GM18511 (cell line): ENCODE data around the gene MAOA.
"Not testable (repeated sequence)": the region's sequence is repeated elsewhere in the genome, so short reads cannot be mapped to it uniquely, and the experiment has no call there.

Source experiments
- ATAC-seq: cut with Tn5 transposase; IDR thresholded peaks from one replicate; pipeline ENCODE4 v1.9.1; 2021; ENCODE audit warnings: mild to moderate bottlenecking, moderate library complexity; ENCODE audit not compliant: unreplicated experiment

MAOA gene

DNA sequence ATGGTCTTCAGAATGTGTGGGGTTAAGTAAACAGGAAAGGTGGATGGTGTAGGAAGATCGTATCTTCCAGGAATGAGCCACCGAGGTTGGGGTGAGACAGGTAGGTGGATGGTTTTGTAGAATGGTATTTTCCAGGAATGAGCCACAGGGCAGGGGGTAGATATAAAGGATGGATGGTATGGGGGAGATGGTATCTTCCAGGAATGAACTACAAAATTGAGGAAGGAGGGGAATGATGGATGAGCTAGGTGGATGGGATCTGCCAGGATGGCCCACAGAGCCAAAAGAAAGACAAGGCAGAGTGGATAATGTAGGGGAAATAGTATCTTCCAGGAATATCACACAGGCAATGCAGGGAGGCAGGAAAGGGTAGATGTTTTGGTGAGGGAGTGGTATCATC is 60.0 kb downstream of the MAOA start:
- ATAC-seq, result no peak

- no peak for ATAC-seq
These were observed 60.6 kb downstream of the MAOA start for GRCh38 chrX:43716696-43717095.

DNA sequence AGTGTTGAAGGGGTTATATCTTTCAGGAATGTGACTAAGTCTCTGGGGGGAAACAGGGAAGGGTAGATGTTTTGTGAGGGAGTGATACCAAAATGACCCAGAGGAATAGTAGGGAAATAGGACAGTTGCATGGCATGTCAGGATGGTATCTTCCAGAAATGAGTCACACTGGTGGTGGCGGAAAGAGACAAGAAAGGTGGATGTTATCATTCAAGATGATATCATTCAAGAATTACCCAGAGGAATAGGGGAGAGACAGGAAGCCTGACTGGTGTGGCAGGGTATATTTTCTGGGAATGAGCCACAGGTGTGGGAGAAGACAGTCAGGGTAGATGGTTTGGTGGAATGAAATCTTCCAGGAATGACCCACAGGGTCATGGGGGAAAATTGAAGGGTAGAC is 61.1 kb downstream of the MAOA start:
- ATAC-seq, result no peak

DNA sequence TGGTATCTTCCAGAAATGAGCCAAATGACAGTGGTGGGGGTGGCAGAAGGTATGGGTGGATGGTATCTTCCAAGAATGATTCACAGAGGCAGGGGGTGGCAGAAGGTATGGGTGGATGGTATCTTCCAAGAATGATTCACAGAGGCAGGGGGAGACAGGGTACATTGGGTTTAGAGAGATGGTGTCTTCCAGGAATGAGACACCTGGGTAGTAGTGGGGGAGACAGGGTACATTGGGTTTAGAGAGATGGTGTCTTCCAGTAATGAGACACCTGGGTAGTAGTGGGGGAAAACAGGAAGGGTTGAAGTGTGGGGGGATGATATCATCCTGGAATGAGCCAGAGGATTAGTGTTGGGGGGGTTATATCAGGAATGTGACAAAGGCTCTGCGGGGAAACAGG is 62.0 kb downstream of the MAOA start:
- ATAC-seq, result no peak

DNA sequence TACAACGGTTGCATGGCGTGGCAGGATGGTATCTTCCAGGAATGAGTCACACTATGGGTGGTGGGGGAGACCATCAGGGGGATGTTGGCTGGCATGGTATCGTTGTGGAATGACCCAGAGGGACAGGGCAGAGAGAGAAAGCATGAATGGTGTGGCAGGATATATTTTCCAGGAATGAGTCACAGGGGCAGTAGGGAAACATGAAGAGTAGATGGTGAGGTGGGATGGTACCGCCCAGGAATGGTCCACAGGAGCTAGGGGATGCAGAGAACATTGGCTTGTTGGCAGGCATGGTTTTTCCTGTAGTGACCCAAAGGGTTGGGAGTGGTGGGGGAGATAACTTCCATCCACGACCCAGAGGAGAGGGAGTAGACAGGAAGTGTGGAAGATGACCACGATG is 62.4 kb downstream of the MAOA start:
- no peak for ATAC-seq

GRCh38 chrX:43718956-43719355 is 62.9 kb downstream of the MAOA start:
- ATAC-seq, result no peak

GRCh38 chrX:43720082-43720481 is 64.0 kb downstream of the MAOA start:
- ATAC-seq, result no peak

- ATAC-seq, result no peak
These were observed 64.9 kb downstream of the MAOA start for GRCh38 chrX:43720961-43721360.

- not testable (repeated sequence) for ATAC-seq
These were observed 69.1 kb downstream of the MAOA start for GRCh38 chrX:43725227-43725626.

DNA sequence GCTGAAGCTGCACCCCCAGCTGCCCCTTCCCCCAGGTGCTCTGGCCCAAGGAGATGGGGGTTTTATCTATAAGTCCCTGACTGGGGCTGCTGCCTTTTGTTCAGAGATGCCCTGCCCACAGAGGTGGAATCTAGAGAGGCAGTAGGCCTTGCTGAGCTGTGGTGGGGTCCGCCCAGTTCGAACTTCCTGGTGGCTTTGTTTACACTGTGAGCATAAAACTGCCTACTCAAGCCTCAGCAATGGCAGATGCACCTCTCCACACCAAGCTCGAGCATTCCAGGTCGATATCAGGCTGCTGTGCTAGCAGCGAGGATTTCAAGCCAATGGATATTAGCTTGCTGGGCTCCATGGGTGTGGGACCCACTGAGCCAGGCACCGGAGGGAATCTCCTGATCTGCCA is 71.2 kb downstream of the MAOA start:
- not testable (repeated sequence) for ATAC-seq

DNA sequence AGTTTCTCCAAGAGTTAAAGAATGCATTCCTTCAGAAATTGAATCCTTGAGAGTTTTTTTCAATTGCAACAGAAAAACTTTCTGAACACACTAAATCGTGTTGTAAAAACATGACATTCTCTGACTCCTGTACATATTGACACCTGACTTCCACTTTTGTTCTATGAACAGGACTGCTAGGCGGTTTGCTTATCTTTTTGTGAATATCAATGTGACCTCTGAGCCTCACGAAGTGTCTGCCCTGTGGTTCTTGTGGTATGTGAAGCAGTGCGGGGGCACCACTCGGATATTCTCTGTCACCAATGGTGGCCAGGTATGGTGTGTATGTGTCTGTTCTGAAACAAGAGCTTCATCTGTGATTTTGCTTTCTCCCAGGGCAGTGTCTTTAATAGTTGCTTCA is 71.9 kb downstream of the MAOA start:
- no peak for ATAC-seq

DNA sequence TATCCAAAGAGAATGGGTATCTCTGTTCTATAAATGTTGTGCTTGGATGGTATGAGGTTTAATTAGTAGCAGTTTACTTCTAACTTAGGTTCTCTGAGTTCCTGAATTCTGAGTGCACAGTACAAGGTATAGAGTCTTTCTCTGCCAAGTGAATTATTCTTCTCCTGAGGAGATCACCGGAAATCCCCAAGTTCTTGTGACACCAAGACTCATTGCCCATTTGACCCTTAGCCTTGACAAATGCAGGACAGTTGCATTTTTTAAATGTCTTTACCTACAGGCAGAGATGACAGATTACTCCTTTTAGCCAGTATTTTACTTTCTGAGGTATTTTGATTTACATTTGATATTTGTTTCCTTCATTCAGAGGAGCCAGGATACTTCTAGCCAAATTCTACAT is 72.9 kb downstream of the MAOA start:
- ATAC-seq, result no peak

- no peak for ATAC-seq
These were observed 75.0 kb downstream of the MAOA start for GRCh38 chrX:43731086-43731485.

- ATAC-seq, result no peak
These were observed 77.6 kb downstream of the MAOA start for GRCh38 chrX:43733699-43734098.

GRCh38 chrX:43734444-43734843 is 78.3 kb downstream of the MAOA start:
- ATAC-seq, result no peak

DNA sequence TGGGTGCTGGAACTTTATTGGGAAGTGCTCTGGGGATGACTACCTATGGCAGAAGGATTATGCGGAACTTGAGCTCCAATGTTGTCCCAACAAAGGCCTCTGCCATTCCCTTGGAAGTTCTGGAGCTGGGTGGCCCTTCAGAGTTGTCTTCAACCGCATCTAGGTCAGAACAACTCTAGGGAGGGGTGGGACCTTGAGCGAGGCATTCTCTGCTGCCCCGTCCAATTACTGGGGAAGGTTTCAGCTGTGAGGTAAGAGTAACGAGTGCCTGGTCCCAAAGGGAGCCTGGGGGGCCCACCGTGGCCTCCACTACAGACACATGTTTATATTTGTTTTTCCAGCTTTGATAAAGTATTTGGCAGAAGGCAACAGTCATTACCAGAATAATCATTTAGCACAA is 79.4 kb downstream of the MAOA start:
- ATAC-seq, result no peak

- no peak for ATAC-seq
These were observed 79.9 kb downstream of the MAOA start for GRCh38 chrX:43735957-43736356.

DNA sequence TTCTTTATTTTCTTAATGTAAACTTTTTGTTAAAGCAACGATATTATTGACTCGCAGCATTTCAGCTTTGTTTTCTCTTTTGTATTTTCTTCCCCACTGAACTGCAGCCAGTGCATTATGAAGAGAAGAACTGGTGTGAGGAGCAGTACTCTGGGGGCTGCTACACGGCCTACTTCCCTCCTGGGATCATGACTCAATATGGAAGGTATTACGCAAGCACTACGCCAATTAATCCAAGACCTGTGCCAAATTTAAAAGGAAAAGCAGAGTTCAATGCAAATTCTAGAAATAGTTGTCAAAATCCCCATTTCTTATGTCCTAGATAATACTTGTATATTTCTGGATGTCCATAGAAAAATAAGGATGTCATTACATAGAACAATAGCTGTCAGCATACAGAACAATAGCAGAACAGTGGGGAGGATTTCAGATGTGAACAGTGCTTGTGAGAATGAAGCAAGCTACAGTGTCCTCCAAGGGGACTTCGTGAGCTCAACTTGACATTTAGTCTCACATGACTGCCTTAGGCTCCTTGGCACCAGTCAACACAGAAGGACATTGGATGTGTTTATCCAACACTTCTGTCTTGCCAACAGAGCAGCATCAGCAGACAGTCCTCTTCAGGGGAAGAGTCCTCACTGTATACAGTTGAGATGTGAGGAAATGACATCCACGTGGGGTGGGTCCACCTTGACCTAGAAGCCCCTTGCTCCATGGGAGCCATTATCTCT is 85.9 kb downstream of the MAOA start:
- no peak for ATAC-seq

DNA sequence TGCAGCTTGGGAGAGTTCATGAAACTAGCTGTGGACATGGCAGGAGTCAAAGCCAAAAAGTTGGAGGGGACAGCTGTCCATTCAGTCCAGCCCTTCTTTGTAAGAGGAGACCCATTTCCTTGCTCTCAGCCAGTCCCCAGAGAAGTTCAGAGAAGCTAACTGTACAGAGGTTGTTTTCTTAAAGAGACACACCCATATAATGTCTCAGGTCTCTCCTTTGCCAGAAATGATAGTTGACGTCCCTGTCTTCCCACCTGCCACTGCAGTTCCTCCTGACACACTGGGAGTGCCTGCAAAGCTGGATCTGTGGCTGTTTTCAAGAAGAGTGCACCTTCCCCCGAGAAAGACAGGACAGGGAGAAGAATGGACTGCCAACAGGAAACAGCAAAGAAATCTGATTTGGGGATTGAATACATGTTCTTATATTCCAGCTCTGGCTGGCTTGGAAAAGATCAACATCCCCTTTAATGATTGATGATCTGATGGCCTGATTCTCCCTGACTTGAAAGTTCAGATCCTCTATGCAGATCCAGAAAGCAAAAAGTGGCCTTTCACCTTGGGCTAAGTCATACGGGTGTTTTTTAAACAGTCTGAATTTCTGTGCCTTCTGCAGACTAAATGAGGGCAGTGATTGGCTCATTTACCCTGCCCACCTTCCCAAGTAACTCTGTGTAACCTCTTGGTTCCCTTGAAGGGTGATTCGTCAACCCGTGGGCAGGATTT is 87.2 kb downstream of the MAOA start:
- ATAC-seq, result no peak

DNA sequence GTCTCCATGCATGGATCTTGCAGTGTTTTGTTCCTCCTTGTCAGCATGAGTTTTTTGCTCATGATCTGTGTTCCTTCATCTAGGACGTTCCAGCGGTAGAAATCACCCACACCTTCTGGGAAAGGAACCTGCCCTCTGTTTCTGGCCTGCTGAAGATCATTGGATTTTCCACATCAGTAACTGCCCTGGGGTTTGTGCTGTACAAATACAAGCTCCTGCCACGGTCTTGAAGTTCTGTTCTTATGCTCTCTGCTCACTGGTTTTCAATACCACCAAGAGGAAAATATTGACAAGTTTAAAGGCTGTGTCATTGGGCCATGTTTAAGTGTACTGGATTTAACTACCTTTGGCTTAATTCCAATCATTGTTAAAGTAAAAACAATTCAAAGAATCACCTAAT is 88.2 kb downstream of the MAOA start:
- no peak for ATAC-seq

DNA sequence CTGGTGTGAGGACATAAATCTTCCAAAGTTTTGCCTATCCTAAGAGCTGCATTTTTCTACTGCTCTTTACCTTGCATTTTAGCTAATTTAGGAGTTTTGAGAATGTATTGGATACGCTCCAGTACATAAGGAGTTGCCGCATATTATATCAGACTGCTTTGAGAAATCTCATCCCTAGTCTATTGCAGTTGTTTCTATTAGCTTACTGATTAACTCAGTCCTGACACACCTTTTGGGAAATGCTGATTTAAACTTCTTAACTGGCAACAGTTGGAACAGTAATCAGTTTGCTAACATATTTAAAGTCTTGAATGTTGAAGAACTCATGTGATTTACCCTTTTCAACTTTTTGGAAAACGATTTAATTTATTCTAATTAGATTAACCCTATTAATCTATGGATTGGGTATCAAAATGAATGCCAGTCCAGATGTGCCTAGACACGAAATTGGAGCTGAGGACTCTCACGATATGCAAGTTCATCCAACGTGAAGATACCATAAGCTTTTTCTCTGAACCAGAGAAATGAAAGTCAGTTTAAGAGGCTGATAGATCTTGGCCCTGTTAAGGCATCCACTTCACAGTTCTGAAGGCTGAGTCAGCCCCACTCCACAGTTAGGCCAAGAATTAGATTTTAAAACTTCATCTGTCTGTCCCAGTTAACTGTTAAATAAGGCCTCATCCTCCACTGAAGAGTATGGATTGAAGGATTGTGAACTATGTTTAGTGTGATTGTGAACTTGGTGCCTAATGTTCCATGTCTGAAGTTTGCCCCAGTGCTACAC is 90.0 kb downstream of the MAOA start:
- no peak for ATAC-seq

DNA sequence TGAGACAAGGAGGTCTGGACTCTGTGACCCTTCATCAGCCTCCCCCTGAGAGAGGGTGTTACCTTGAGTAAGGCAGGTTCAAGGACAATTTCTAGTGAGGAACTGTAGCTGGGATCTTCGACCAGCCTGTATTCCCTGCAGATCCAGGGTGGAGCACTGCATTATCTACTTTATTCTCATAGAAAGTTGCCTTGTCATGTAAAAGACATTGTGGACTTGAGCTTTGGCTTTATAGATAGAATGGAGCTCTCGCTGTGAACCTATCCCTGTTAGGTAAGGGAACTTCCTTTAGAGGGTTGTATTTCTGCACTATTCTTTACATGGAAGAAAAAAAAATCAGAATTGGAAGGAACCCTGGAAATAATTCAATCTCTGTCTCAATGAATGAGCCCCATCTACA is 91.4 kb downstream of the MAOA start:
- ATAC-seq, result no peak
